Coronary artery (tissue), 2 donors: ENCODE measurements around the gene AMPH.

Experiments
- DNase-seq: peaks from one replicate; pipeline ENCODE4 v3.0.0-alpha.2; 2017; ENCODE audit warnings: low spot score
- H3K27ac ChIP-seq, 2 donors: fragments of 200-600 bp; sonication (generic); one replicate each; pipeline ENCODE4 v1.5.1; 2016 to 2019
- H3K4me3 ChIP-seq: fragments of 200-600 bp; sonication (generic); 2 replicates; pipeline ENCODE4 v1.5.1; 2016; ENCODE audit warnings: mild to moderate bottlenecking, moderate library complexity
- TF ChIP-seq, protein P1 (sequence below): fragments of 200-600 bp; sonication (generic); IDR thresholded peaks from one replicate; pipeline ENCODE4 v1.5.1; 2019; ENCODE audit warnings: antibody characterized with exemption

AMPH gene

DNA sequence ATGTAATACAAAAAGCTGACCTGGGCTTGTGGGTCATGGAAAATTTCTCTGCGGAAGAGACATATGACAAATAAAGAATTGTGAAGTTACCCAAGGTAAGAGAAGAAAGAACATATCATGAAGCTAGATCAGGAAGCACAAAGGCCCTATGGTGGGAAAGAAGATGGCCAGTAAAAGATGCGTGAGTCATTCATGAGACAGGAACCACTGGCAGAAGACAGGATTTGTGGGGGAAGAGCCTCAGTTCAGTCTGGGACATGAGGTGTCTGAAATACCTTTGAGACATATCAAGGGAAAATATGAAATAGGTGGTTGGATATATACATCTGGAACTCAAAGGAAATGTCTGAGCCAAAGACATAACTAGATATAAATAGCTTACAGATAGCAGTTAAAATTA is 27.7 kb upstream of the AMPH start:
- Histone ChIP-seq H3K27ac (no peak overlapping the region), H3K4me3 (no peak overlapping the region)
- no peak for DNase-seq
- TF ChIP-seq, protein P1, sequence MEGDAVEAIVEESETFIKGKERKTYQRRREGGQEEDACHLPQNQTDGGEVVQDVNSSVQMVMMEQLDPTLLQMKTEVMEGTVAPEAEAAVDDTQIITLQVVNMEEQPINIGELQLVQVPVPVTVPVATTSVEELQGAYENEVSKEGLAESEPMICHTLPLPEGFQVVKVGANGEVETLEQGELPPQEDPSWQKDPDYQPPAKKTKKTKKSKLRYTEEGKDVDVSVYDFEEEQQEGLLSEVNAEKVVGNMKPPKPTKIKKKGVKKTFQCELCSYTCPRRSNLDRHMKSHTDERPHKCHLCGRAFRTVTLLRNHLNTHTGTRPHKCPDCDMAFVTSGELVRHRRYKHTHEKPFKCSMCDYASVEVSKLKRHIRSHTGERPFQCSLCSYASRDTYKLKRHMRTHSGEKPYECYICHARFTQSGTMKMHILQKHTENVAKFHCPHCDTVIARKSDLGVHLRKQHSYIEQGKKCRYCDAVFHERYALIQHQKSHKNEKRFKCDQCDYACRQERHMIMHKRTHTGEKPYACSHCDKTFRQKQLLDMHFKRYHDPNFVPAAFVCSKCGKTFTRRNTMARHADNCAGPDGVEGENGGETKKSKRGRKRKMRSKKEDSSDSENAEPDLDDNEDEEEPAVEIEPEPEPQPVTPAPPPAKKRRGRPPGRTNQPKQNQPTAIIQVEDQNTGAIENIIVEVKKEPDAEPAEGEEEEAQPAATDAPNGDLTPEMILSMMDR: no peak

DNA sequence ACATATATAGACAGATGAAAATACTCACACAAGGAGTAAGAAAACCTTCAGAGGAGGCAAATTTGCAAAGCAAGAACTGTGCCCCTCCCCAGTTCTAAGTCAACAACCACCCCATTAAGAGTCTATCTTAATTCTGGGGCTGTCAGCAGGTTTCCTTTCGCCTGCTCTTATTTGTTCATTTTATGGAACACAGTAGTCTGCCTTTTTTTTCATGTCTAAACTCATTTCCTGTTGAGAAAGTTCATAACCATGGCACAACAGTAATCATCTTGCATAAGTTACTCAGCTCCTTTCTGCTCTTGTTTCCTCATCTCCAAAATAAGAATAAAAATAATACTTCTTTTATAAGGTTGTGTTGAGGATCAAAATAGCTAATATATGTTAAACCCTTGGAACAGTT is 25.8 kb upstream of the AMPH start:
- Histone ChIP-seq H3K27ac (no peak overlapping the region), H3K4me3 (no peak overlapping the region)
- no peak for DNase-seq
- TF ChIP-seq, protein P1: no peak

- Histone ChIP-seq H3K27ac (no peak overlapping the region), H3K4me3 (no peak overlapping the region)
- TF ChIP-seq, protein P1: no peak
- DNase-seq: no peak
These were observed 24.9 kb upstream of the AMPH start for GRCh38 chr7:38655833-38656774.

- no peak for DNase-seq
- TF ChIP-seq, protein P1: no peak
- H3K27ac ChIP-seq: no peak overlapping the region
- no peak overlapping the region for H3K4me3 ChIP-seq
These were observed 6.8 kb upstream of the AMPH start for GRCh38 chr7:38637957-38638356.

DNA sequence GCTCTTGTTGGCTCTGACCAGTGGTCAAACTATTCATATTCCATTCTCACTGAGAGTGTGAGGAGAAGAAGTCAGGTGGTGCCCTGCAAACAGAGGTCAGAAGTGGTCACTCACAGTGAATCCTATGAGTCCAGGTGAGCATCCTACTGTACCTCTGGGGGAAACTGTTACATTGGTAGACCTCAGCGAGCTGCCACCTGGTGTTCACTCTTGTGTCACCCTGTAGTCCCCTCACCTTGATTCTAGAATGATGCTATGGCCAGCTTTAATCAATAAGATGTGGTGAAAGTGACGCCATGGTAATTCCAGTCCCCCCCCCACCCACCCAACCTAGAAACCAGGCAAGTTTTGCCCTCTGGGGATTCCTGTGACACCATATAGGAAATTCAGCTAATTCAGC is 1.2 kb upstream of the AMPH start:
- no peak for DNase-seq
- TF ChIP-seq, protein P1: no peak
- H3K4me3 ChIP-seq: no peak overlapping the region
- H3K27ac ChIP-seq: no peak overlapping the region

DNA sequence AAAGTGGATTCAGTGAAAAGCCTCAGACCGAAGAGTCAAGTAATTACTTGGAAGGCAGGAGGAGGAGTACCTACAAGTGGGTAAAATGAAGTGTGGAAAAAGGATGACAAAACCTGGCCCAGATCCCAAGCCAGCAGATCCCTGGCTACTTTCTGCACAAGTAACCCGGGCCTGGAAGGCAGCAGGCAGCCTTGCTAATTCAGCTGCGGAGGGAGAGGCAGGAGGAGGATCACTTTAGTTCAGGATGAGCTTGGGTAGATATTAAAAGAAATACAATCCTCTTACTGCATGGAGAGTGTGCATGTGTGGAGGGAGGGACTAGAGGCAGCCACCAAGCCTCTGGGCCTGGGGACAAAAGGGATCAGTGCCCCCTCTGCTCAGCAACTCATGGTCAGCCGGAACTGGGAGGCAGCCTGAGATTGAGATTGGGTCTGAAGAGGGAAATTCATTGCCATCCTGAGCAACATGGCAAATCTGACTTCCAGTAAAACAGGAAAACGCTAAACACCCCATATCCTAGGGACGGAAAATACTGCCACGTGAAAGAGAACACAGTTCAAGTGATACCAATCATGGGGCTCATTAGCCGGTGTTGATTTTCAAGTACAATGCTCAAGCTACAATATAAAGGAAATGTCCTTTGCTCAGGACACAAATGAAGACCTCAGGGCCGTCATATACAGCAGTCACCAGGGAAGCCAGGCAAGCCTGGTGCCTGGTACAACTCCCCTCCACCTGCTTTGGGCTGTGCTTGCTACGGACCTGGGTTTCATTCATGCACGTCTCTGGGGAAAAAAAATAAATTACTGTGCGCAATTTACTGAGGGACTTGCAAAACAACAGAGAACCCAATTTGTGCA is 1.3 kb downstream of the AMPH start:
- DNase-seq: no peak
- Histone ChIP-seq H3K4me3 (no peak overlapping the region), H3K27ac (no peak overlapping the region)
- TF ChIP-seq, protein P1: no peak
